C4-2B (cell line): ENCODE data around the gene MVK.
"Not testable (repeated sequence)": the region's sequence is repeated elsewhere in the genome, so short reads cannot be mapped to it uniquely, and the experiment has no call there.

Source experiments
- H3K27ac ChIP-seq: fragments of 450-650 bp; 2 replicates; pipeline ENCODE4 v1.5.1; 2017
- ZFX ChIP-seq: fragments of 450-650 bp; IDR thresholded peaks from 2 replicates; pipeline ENCODE4 v1.6.1; 2017
- TF ChIP-seq, protein P1 (sequence below): fragments of 450-650 bp; conservative IDR thresholded peaks from 2 replicates; pipeline ENCODE4 v1.5.1; 2017; ENCODE audit warnings: mild to moderate bottlenecking

Gene MVK

DNA sequence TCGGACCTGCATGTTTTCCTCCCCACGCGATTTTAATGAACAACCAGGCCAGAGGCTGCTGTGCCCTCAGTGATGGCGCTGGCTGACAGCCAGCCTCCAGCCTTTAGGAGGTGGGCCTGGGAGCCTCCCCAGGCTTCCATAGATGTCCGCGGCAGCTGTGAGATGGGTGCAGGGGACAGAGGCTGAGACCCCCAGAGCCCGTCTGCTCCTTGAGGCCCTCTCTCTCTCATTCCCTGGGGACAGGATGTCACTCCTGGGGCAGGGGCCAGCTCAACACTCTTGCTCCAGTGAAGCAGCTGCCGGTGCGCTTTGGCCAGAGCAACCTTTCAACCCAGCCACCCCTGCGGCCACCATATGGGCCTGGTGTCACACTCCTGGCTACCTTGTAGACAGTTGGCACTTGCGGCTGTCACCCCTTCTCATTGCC lies 24.8 kb downstream of the MVK start:
- peak overlapping the region; percentile 1; the same call in 1 of the 2 replicates for H3K27ac ChIP-seq

GRCh38 chr12:109599087-109599486 lies 25.5 kb downstream of the MVK start:
- no peak overlapping the region for H3K27ac ChIP-seq
- TF ChIP-seq, protein P1, sequence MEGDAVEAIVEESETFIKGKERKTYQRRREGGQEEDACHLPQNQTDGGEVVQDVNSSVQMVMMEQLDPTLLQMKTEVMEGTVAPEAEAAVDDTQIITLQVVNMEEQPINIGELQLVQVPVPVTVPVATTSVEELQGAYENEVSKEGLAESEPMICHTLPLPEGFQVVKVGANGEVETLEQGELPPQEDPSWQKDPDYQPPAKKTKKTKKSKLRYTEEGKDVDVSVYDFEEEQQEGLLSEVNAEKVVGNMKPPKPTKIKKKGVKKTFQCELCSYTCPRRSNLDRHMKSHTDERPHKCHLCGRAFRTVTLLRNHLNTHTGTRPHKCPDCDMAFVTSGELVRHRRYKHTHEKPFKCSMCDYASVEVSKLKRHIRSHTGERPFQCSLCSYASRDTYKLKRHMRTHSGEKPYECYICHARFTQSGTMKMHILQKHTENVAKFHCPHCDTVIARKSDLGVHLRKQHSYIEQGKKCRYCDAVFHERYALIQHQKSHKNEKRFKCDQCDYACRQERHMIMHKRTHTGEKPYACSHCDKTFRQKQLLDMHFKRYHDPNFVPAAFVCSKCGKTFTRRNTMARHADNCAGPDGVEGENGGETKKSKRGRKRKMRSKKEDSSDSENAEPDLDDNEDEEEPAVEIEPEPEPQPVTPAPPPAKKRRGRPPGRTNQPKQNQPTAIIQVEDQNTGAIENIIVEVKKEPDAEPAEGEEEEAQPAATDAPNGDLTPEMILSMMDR: no peak
- TF ChIP-seq ZFX: no peak

More for the DNA sequence above, 24.8 kb downstream of the MVK start:
- TF ChIP-seq, protein P1: no peak
- no peak for TF ChIP-seq ZFX

- TF ChIP-seq, protein P1: no peak
- no peak for TF ChIP-seq ZFX
- no peak overlapping the region for H3K27ac ChIP-seq
Observed at GRCh38 chr12:109600481-109600880, 26.9 kb downstream of the MVK start.

- no peak for TF ChIP-seq ZFX
- TF ChIP-seq, protein P1: no peak
Observed at GRCh38 chr12:109600995-109601394, 27.4 kb downstream of the MVK start.

DNA sequence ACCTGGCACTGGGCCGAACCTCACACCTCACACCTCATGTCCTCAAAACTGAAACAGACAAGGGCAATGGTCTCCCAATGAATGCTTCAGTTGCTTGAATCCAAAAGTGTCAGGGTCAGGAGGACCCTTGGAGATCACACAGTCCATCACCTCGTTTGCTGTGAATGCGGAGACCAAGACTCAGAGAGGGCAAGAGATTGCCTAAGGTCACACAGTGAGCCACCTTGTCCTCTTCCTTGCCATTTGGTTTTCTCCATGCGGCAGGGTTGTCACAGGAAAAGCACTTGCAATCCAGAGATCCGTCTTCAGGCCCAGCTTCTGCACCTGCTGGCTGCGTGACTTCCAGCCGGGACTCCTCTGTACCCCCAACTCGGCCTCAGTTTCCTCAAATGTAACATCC lies 28.0 kb downstream of the MVK start:
- no peak overlapping the region for H3K27ac ChIP-seq
- TF ChIP-seq ZFX: no peak
- TF ChIP-seq, protein P1: no peak

More at GRCh38 chr12:109600995-109601394, 27.4 kb downstream of the MVK start:
- no peak overlapping the region for H3K27ac ChIP-seq

- H3K27ac ChIP-seq: not testable (repeated sequence)
Observed at GRCh38 chr12:109602132-109602531, 28.5 kb downstream of the MVK start.

- H3K27ac ChIP-seq: no peak overlapping the region
- TF ChIP-seq ZFX: no peak
- TF ChIP-seq, protein P1: no peak
Observed at GRCh38 chr12:109604132-109604585, 30.6 kb downstream of the MVK start.

DNA sequence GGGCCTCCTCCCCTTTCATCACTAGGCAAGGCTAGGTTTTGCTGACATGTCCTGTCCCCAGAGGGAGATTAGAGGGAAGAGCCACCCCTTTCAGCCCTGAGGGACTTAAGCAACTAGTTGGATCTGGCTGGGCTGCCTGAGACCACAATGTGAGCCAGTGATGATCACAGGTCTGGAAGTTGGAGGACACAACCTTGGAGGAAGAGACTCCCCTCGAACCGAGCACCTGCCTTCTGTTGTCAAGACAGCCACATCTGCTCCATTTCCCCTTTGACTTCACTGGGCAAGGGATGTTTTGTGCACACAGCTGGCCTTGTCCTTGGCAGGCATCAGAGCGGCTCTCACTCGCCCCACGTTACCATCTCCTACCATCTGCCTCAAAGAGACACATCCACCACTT lies 31.4 kb downstream of the MVK start:
- no peak for TF ChIP-seq ZFX
- TF ChIP-seq, protein P1: no peak
- no peak overlapping the region for H3K27ac ChIP-seq
